Measurements from ENCODE around the gene TROAP.
A peak's percentile ranks its signal among the peaks of the same experiment; 100 is the strongest.

The TROAP gene

DNA sequence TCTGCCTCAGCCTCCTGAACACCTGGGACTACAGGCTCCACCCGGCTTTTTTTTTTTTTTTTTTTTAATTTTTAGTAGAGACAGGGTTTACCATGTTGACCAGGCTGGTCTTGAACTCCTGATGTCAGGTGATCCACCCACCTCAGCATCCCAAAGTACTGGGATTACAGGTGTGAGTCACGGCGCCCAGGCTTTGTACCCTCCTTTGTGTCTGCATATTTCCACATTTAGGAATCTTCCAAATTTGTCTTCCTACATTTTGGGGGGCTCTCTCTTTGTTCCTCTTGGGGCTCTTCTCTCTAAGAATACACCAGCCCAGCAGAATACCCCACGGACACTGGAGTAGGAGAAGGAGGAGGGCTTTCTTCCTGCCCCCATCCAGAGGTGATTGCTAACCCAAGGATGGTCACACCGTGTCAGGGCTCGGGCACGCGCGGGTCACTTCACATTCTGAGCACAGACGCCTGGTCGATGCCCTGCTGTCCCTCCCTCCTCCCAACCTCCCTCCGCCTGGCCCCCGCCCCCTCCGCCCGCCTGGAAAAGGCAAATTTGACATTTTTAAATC is 21.5 kb downstream of the TROAP start:
- no peak for DNase-seq (ENCODE audit: low spot score)

DNA sequence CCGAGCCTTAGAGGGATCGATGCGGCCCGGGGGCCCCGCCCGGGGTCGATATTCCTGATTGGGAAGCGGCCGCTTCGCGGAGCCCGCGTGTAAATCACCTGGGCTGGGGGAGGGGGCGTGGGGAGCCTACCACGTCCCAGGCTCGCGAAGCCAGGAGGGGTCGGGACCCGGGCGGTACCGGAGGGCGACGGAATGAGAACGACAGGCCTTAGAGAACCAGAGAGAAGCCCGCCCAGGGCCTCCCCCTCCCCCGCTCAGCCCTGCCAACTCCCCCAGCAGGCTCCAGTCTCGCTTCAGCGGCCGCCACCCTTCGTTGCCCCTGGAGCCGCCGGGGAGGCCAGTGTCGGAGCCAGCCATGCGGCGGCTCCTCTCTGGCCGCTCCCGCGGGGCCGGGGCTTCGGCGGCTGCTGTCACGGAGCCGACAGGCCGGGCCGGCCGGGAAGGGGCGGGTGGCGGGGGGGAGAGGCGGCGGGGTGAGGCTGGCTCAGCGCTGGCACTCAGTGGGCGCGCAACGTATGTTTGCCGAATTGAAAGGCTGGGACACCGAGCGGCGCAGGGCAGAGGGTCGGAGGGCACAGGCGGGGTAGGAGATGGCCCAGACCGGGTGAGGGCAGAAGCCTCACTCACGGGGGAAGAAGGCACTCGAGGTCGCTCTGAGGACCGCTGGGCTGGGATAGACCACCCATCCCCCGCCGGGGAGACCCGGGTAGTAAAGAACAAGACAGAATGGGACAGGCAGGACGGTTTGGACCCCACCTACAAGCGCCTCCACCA is 22.2 kb downstream of the TROAP start:
- no peak for DNase-seq (ENCODE audit: low spot score)

DNA sequence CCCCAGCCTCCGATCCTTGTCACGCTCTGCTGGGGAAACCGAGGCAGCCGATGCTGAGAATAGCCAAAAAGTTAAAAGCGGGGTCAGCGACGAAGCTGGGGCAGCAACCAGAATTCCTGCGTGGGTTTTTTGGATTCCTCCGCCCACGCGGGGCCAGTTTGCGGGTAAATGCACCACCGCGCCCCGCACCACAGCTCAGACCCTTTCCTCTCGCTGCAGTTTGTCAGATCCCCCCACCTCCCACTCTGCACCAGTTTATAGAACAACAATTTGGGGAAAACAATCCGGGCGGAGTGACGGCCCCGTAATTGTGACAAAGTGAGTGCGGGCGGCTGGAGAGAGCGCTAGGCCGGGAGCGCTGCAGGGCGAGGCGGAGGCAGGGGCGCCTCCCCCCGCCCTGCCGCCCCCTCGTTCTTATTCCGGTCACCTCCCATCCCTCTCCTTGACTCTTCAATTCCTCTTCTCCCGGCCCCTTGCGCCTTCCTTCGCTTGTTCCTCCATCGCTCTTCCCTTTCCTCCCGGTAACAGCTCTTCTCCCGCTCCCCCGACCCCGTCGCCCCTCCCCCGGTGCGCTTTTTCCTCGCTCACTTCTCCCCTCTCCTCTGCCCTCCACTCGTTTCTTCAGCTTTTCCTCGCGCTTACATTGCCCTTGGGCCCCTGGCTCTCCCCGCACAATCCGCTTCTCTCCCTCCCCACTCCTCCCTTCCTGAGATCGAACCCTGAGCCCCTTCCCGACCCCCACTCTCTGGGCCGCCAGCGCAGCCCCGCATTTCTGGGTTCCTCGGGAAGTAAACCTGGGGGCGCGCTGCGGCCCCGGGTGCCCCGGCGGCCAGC is 23.0 kb downstream of the TROAP start:
- no peak for DNase-seq (ENCODE audit: low spot score)

DNA sequence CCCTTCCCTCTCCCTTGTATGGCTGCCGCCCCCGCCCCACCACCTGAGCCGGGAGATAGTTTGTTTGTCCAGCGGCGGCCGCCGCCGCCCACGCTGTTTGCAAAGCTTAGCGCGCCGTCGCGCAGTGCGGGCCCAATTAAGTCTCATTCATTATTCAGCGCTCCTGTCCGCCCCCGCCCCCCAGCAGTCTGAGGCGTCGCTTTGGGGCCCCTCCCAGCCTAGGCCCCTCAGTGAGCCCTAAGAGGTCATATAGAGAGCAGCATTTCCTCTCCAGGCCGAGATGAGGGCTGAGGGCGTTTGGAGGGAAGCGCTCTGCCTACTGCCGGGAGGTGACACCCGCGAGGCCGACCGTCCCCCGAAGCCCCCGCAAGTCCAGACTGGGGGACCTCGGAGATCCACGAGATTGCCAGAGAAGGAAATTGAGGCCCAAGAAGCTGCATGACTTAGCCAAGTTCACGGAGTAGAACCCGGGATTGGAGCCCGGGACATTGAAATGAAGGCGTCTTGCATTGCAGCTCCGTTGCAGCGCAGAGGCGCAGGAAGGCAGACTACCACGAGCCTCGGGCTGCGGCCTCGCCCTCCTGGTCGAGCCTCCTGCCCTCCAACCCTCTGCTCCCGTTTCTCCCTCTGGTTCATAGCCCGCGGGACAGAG is 23.7 kb downstream of the TROAP start, which contains the start of gene DNAJC22:
DNAJC22 (plus strand) TSS at position 230 of the 652 bp plus-strand sequence. CDS start 1,985 bp downstream, outside the sequence.
- DNase-seq (ENCODE audit: low spot score): no peak

DNA sequence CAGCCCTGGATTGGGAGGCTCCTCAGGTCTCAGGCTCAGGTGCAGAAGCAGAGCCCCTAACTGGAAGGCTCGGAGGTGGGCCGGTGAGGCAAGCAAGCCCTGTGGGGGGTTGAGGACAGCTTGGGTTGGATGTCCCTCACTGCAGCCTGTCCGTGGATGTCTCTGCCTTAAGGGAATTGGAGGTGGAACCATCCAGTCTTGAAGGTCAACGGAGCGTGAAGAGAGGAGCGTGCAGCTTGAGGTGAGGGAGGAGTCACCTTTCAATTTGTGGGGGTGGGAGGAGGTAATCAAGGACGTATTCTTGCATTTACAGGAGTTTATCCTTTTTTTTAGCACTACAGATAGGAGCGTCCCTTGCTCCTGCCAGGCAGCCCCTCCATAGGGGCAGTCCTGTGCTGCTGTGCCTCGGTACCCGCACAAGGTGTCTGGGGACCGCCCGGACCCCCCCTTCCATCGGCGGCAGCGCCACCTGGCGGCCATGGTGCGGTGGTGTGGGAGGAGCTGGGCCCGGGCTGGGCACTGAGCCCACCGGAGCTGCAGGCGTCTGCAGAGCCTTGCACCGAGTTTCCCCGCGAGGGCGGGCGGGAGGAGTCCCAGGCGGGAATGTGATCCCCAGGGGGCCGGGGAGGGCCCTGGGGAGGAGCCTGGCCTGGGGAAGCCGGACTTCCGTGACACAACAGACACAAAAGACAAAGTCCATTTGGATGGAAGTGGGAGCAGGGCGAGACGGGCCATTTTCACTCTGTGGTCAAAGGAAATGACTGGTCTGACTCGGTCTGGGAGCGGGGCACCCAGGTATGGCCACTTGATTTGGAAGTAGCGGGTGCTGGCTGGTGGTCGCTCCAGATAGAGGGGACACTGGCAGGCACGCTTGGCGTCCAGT is 24.5 kb downstream of the TROAP start:
- DNase-seq (ENCODE audit: low spot score): peak; percentile 98

DNA sequence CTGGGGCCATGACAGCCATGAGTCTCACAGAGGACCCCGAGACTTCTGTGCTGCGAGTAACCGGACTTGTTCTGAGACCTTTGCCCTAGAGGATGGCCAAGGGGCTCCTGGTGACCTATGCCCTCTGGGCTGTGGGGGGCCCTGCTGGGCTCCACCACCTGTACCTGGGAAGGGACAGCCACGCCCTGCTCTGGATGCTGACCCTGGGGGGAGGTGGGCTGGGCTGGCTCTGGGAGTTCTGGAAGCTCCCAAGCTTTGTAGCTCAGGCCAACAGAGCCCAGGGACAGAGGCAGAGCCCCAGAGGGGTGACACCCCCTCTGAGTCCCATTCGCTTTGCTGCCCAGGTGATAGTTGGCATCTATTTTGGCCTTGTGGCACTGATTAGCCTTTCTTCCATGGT is 25.7 kb downstream of the TROAP start:
- DNase-seq (ENCODE audit: low spot score): no peak

DNA sequence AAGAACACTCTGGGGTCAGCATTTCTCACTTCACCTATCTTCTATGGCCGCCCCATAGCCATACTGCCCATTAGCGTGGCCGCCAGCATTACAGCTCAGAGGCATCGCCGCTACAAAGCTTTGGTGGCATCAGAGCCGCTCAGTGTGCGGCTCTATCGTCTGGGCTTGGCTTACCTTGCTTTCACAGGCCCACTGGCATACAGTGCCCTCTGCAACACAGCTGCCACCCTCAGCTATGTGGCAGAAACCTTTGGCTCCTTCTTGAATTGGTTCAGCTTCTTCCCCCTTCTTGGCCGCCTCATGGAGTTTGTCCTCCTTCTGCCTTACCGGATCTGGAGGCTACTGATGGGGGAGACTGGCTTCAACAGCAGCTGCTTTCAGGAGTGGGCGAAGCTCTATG is 26.2 kb downstream of the TROAP start:
- DNase-seq (ENCODE audit: low spot score): no peak

DNA sequence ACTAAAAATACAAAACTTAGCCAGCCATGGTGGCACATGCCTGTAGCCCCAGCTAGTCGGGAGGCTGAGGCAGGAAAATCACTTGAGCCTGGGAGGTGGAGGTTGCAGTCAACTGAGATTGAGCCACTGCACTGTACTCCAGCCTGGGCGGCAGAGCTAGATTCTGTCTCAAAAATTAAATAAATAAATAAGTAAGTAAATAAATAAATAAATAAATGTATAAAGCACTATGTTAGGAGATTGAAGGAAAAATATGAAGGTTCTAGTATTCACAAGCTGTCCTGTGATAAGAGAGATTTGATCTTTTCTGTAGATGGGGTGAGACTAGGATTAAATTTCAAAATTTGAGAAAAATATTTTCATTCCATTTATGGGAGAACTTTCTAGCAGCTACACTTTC is 29.3 kb downstream of the TROAP start:
- DNase-seq (ENCODE audit: low spot score): no peak

DNA sequence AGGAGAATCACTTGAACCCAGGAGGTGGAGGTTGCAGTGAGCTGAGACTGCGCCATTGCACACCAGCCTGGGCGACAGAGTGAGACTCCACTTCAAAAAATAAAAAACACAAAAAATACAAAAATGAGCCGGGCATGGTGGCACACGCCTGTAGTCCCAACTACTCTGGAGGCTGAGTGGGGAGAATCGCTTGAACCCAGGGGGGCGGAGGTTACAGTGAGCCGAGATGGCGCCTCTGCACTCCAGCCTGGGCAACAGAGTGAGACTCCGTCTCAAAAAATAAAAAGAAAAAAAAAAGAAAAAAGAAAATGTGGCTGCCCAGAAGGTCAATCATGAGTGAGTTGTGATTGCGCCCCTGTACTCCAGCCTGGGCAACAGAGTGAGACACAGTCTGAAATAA is 32.9 kb downstream of the TROAP start:
- DNase-seq (ENCODE audit: low spot score): no peak

DNA sequence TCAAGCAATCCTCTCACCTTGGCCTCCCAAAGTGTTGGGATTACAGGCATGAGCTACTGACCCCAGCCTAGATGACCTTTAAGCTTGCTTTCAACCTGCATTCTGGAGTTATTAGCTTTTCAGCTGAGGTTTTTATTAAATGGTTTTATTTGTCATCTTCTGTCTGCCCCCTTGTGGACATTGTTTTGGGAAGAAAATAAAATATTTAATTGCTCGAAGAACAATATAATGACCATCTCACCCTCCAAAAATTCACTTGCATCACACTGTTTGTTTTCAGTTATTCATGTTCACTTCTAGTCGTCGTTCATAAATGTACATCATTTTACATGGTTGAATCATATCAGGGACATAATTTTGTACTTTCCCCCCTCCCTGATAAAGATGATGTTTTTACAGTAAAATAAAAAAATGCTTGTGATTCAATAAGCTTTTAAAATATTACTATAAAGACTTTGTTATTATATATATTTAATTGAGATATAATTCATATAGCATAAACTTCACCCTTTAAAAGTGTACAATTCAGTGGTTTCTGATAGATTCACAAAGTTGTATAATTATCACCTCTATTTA is 34.1 kb downstream of the TROAP start:
- no peak for DNase-seq (ENCODE audit: low spot score)

DNA sequence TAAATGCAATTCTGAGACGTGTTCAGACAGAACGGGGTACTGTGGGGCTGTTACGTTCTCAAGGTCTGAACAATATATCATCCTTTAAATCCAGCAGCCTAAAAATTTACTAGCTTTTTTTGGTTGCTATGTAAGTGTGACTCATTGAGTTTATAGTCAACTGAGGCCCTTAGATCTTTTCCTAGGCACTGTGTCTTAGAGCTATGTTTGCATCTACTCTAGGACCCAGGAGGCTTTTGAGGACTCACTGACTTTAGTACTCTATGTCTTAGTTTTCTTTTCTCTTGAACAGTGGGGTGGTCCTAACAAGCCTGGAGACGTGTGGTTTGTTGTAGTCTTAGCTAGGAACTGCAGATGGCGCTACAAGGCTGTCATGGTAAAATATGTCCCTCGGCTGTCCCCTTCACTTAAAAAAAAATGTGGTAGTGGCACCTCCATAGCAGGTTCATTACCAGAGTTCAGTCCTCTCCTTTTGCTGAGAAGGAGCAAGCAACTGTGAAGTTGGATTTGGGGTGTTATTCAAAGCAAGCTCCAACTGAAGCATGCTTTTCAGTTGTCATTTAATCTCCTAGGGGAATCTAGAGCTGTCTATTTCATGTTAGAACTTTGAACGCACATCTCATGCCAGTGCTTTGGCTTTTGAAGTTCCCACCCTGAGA is 35.6 kb downstream of the TROAP start:
- DNase-seq (ENCODE audit: low spot score): peak; percentile 60

DNA sequence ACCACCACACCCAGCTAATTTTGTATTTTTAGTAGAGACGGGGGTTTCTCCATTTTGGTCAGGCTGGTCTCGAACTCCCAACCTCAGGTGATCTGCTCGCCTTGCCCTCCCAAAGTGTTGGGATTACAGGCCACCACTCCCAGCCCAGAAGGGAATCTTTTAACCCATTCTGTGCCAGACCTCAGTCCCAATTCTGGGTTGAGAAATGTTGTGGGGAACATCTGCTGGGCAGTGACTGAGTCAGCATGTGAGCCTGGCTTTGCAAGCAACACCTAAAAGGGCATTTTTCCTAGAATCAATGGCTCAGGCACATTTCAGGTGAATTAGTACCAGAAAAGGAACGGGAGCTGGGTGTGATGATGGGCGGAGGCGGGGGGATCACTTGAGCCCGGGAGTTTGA is 36.6 kb downstream of the TROAP start:
- no peak for DNase-seq (ENCODE audit: low spot score)

DNA sequence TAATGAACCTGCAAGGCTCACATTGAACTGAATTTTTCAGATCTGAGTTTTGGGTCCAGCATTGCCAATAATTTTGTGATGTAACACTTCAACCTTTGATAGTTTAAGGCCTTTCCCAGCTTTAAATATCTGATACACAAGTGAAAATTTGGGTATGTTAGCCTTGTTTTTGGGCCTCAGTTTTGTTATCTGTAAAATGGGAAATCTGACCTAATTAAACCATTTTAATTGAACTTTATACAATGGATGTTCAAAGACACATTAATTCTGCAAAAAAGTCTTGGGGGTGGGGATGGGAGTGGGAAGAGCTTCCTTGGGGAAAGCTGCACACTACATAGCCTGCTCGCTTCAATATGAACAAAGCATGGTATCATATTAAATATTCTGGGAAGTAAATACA is 39.0 kb downstream of the TROAP start:
- no peak for DNase-seq (ENCODE audit: low spot score)

DNA sequence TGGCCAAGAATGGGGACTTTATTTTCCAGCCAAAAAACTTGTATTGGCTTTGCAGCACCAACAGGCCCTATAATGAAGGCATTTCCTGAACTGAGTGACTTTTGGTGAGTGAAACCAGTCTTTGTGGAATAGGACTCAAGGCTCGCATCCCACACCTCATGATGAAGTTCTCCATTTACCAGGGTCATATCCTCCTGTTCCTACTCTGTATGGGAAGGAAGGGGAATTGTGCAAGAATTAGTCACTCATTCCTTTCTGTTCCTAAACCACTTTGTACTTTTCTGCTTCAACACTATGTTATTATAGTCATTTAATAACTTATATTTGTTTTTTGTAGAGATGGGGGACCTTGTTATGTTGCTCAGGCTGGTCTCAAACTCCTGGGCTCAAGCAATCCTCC is 41.9 kb downstream of the TROAP start:
- DNase-seq (ENCODE audit: low spot score): no peak

DNA sequence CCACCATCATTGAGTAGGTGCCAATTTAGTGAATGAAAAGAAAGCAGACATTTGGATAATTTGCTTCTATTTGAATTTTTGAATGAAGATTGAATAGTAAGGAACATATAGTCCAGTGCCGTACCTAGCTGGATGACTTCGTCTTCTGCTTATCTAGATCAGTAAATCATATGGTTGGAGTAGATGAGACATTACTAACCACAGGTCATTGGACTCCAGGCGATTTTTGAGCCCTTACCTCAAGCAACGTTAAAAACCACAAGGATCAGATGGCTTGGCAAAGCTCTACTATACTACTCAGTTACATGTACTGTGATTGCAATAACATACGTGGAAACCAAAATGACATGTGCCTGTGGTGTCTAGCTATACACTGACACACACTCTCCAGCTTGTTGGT is 42.5 kb downstream of the TROAP start:
- DNase-seq (ENCODE audit: low spot score): no peak

DNA sequence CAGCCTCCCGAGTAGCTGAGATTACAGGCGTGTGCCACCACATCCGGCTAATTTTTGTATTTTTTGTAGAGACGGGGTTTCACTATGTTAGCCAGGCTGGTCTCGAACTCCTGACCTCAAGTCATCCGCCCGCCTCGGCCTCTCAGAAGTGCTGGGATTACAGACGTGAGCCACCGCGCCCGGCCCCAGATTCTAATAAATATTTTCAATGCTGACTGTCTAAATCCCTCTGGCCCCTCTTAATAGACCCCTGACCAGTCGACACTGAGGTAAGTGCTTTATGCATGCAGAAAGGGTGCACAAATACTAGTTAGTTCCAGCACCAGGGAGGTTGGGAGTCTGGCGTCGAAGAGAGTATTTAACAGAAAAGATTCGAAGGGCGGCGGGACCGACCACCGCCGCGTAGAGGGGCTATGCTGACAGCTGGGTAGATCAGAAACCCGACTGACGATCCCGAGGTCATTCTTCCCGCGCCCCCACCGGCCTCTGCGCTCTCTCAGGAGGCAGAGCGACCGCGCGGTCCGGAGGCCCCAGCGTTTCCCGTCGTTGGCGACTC is 43.1 kb downstream of the TROAP start:
- DNase-seq (ENCODE audit: low spot score): no peak

DNA sequence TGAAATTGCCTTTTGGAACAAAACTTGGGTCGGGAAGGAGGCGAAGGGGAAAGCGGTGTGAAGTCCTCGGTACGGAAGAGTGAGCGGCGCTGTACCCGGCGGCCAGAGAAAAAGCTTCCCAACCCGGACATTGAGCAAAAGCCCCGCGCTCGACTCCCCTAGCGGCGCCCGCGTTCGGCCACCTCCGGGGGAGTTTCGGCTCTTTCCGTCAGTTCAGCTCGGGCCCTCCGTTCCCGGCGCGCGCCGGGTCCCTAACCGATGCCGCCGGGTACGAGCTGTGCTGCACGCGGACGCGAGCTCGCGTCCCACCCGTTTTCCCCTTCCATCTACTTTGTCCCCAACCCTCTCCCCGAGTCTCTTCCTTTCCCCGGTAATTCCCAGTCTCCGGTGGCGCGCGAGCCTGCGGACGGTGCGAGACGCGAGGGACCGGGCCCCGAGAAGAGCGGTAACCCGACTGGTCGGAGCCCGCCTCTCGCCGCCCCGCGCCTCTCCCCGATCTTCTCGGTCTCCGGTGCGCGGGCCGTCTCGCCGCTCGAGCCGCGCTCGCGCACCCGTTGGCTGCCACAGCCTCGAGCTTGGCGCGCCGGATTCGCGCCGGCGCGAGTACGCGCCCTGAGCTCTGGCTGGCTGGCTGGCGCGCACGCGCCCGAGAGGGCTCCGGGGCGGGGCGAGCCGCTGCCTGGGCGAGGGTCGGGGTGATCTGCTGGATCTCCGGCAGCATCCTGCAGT is 43.8 kb downstream of the TROAP start:
- peak; percentile 95 for DNase-seq (ENCODE audit: low spot score)

DNA sequence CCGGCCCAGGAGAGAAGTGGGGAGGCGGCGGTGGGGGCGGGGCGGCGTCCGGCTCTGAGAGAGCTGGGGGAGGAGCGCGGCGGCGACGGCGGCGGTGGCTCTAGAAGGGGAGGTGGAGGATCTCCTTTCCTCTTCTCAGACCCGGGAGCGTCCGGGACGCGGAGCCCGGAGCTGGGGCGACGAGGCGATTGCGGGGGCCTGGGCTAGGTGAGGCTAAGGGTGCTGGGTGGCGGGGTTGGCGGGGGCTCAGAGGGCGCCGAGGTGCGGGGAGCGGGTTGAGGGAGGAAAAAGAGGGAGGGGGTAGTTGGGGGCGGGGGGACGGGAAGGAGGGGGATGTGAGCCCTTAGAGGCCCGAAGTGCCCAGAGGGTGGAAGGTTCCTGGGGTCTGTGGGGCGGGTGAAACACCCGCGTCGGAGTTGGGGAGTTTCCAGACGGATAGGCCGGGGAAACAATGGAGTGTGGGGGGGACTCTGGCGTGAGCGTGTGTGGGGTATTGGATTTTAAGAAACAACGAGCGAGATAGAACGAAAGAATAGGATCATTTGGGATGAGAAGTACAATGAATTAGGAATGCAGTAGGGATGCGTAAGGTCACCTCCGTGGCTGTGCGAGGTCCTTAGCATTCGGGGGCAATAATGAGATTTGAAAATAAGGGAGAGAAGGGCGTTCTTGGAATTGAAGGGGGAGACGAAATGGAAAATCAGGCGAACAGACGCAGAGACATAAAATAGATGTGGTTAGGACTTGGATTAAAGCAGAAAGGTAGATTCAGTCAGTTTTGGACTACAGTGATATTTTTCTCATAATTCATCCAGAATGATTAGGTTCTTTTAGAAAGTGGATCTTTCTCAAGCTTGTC is 44.6 kb downstream of the TROAP start, which contains the start of gene SPATS2:
SPATS2 (plus strand) TSS at position 82 of the 859 bp plus-strand sequence. CDS start 93,551 bp downstream, outside the sequence.
- DNase-seq (ENCODE audit: low spot score): no peak

DNA sequence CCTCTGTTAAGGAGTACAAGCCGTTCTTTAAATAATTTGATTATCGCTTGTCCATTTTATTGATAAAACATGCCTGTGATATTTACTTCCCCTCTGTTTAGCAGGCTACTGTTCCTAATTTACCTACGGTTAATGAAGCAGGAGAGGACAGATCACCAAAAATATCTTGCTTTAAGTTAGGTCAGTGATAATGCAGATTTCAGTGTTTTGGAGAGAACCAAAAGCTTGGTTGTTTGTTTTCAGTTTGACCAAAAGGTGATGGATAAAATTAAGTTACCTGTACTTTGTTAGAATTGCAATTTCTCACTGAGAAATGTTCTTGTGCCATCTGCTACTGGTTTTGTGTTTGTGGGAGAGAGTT is 45.2 kb downstream of the TROAP start:
- no peak for DNase-seq (ENCODE audit: low spot score)
